ENCODE measurements around the gene ELMOD3.
"Not testable (repeated sequence)": the region's sequence is repeated elsewhere in the genome, so short reads cannot be mapped to it uniquely, and the experiment has no call there.

The ELMOD3 gene

DNA sequence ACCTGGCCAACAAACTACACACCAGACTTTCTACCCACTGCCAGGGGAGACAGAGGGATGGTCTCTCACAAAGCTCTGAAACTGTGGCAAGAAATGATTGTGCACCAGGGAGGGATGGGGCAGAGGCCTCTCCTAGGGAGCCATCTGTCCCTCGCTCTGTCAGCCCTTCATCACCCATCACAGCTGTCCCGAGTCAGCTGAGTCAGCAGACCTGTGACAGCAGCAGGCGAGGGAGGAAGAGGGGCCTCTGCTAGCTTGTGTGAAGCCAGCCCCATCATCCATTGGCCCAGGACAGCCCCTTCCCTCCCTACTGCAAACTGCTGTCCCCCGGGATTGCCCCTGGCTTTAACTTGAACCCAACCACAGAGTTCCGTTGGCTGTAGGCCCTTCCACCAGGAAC is 69.0 kb downstream of the ELMOD3 start:
- DNase-seq (ENCODE audit: low read depth in 2 of 2), result no peak

DNA sequence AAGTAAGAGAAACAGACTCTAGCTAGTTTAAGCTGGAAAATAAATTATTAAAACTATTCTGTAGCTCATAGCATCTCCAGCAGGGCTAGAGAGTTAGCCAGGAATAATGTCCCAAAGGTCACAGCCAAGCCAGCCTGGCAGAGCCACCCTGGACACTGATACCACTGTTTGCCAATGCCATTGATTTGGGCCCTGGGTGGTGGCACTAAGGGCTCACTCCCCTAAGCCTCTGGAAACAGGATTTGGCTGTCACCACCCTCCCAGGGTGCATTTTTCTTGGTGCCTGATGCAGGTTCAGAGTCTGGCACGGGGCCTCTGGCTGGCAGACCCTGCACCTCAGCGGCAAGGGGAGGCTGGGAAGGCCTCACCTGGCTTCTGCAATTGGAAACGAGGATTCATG is 71.0 kb downstream of the ELMOD3 start:
- DNase-seq (ENCODE audit: low read depth in 2 of 2), result no peak

DNA sequence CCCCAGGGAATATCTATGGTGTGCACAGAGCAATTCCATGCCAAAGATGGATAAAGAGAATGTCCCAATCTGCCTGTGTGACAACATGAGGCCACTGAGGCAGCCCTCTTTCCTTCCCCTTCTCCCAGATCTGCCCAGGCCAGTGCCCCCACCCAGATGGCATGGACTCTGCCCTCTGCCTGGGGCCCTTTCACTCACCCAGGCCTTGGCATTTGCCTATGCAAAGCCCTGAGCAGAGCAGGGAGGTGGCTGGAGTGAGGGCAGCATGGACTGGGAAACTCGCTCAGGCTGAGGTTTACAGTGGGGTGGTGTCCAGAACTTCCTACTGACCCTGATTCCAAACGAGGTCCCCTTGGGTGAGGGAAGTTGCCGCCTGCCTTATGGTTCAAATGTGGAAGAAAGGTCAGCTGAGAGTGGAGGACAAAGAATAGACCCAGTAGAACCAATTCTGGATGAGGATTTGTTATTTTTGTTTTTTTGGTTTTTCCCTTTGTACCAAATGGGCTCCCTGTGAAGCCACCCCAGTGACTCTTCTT is 72.8 kb downstream of the ELMOD3 start:
- DNase-seq (ENCODE audit: low read depth in 2 of 2), result no peak

DNA sequence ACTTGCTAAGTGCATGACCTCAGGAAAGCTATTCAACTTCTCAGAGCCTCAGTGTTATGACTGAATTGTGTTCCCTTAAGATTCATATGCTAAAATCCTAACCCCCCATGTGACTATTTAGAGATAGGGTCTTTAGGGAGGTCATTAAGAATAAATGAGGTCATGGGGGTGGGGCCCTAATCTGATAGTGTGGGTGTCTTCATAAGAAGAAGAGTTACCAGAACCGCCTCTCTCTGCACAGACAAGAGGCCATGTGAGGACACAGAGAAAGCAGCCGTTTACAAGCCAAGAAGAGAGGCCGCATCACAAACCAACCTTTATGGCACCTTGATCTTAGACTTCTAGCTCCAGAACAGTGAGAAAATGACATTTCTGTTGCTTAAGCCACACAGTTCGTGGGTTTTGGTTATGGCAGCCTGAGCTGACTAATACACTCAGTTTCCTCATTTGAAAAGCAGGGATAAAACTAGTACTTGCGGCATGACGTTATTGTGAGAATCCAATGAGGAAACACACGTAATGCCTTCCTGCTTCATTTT is 73.8 kb downstream of the ELMOD3 start:
- DNase-seq (ENCODE audit: low read depth in 2 of 2), result no peak

DNA sequence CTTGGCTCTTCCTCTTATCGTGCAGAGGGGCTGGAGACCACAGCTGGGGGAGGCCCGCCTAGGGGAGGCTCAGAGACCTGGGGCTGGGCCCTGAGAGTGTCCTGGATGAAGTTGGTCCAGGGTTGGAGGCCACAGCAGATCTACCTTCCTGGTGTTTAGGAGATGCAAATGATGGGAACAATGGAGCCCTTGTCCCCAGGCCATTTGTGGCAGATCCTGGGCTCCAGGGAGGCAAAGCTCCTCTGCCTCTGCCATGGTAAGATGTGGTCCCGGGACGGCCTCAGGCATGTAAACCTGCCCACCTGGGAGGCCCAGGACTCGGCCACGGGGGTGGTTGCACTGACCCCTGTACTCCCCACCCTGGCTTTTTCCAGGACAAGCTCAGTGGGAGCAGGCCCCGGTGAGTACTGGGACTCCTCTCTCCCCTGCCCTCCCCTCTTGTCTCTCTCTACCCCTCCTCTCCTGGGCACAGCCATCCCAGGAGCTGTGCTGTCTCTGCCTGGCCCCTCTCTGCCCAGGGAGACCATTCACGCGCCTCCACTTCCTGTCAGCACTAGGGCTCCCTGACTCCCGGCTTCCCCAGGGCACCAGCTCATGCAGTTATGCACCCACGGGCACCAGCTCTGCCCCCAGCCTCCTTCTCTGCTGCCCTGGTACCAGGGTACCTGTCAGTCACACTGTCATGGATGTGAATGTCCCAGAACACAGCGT is 74.8 kb downstream of the ELMOD3 start:
- DNase-seq (ENCODE audit: low read depth in 2 of 2), result no peak

DNA sequence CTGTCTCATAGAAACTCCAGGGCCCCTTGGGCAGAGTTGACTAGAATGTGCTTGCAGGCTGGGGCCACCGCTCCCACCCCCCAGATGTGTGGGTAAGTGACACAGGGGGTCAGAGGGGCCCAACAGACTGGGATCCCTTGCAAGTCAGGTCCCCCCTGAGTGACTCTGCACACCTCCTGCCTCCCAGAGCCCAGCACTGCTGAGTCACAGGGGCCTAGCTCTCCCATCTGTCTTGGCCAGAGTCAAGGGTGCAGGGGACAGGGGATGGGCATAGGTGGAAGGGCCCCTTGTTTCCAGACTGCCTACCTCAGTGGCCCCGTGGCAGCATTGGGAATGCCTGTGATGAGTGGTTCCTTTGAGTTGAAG is 75.3 kb downstream of the ELMOD3 start:
- DNase-seq (ENCODE audit: low read depth in 2 of 2), result no peak

DNA sequence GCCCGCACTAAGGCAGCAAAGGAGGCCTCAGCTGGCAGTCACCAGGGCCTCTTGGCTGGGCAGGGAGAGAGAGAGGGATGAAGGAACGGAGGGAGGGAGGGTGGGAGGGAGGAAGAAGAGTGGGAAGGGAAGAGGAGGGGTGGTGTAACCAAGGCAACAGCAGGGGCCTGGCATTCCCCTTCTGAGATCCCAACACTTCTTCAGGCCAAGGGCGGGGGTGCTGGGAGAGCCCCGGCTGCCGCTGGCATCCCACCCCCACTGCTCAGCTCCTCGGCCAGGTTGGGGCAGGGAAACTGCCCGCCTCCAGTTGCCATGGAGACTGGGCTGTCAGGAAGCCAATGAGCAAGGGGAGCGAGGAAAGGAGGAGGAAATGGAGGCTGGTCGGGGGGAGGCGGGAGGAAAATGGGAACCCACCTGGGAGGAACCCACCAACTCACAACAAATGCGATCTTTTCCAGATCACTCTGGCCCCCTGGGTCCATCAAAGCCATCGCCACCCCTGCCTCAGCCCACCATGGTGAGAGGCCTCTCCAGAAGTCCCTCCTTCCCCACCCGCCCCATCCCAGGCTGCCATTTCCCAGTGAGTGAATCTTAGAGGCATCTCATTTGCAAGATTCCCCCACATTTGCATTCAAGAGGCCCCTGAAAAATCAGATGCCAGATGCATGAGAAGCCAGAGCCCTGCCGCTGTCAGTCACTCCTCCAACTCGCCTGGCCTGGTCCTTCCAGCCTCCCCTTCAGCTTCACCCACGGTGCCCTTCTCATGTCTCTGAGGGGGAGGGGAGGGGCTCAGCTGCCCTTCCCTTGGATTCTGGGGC is 76.4 kb downstream of the ELMOD3 start:
- no peak for DNase-seq (ENCODE audit: low read depth in 2 of 2)

DNA sequence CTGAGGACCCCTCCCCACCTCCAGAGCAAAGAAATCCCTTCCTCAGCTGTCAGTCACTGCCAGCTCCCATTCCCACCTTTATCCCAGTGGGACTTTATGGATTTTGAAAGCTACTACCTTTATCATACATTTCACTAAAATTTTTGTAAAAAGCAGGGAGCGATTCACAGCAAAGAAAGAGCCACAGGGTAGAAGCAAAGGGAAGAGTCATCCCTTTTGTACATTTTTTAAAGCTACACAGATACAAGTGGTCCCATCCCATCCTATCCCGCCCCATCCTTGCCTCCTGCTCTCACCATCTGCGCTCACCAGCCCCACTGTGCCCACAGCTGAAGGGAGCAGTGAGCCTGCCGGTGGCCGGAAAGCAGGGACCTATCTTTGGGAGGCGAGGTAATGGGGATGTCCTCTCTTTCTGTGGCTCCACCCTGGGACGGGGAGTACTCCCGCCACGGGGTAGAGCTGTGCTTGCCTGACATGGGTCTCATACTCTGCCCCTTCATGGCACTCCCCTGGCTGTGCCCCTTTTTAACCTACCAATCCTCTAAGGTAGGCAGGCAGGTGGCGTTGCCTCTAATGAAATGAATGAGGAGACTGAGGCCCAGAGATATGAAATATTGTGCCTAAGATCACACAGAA is 77.1 kb downstream of the ELMOD3 start:
- DNase-seq (ENCODE audit: low read depth in 2 of 2), result no peak

DNA sequence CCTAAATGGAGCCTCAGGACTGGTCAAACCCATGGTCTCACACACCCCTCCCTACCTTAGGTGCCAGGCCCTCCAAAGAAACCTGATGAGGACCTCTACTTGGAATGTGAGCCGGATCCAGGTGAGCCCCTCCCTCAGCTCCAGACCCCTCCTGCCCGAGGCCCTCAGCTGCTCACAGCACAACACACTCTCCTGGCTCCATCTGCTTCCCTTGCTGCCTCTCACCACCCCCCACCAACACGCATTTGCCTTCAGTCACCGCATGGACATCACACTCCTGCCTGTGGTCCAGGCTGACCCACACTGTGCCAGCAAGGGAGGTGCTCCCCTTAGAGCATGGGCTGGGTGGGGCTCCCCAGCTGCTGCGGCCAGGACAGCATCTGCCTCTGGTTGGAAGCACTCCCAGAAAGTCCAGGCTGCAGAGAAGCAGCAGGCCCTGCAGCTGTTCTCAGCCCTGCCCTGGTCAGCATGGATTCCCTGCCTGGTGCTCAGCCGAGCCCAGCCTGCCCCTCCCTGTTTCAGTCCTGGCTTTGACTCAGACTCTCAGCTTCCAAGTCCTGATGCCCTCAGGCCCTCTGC is 79.0 kb downstream of the ELMOD3 start:
- no peak for DNase-seq (ENCODE audit: low read depth in 2 of 2)

DNA sequence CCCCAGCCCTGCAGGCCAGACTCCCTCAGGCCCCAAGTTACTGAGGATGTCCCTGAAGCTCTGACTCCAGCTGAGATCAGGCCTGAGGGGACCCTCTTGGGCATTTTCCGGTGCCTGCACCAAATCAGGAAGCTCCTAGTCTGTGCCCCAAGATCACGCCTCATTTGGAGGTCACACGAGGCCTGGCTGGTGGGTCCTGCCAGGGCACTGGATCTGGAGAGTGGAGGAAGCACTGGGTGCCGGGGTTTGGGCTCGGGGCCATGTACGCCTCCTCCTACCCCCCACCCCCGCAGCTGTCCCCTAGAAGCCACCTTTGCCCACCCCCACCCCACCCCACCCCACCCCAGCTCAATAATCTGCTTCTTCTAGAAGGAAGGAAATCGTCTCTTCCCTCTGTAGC is 80.1 kb downstream of the ELMOD3 start:
- no peak for DNase-seq (ENCODE audit: low read depth in 2 of 2)

DNA sequence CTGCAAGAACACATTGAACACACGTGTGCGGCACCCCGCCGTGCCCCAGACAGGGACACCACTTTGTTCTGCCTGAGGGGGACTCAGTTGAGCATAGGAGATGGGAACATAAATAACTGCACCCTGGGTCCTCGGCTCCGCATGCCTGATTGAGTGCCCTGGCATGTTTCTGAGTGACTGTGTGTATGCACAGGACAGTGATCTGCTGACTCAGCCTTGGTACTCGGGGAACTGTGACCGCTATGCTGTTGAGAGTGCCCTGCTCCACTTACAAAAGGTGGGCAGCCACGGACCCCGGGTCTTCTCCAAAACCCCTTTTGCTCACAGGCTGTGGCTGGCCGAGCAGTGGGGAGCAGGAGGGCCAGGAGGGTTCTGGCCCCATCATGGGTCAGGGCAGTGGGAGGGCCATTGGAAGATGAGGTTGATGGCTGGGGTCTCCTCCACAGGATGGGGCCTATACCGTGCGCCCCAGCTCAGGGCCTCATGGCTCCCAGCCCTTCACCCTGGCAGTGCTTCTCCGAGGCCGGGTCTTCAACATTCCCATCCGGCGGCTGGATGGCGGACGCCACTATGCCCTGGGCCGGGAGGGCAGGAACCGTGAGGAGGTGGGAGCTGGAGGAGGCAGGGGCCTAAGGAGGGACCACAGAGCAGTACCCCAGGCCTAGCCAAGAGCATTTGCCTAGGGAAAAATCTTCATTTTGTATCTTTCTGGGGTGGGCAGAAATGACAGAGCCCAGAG is 80.8 kb downstream of the ELMOD3 start:
- no peak for DNase-seq (ENCODE audit: low read depth in 2 of 2)

DNA sequence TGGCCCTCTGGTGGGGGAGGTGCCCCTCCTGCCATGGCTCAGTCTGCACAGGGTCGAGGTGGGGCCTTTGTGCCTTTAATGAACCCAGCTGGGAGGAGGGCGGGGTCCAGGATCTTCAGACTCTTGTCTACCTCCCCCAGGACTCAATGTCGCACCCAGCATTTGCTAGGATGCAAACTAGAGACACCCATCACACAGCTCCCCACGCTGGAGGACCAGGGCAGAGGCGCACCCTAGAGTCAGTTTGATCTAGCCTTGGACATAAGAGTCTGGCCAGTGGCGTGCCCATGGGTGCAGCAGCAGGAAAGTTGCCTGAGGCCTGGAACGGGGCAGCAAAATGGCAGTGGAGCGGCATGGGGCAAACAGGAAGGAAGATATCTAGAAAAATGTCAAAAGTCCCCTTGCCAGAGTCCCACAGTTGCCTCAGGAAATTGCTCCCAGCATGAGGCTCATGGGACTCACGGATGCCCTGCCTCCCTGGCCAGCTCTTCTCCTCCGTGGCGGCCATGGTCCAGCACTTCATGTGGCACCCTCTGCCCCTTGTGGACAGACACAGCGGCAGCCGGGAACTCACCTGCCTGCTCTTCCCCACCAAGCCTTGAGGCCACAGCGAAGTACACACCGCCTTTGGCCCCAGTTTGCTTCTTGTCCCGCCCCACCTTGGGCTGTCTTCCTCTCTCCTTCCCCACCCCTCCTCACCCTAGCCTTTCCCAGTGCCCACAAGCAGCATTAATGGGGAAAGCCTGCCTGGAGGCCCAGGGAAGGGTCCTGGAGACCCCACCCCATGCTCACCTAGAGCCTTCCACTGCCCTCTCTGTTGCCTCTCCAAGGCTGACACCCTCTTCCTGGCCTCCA is 81.6 kb downstream of the ELMOD3 start:
- DNase-seq (ENCODE audit: low read depth in 2 of 2), result no peak

DNA sequence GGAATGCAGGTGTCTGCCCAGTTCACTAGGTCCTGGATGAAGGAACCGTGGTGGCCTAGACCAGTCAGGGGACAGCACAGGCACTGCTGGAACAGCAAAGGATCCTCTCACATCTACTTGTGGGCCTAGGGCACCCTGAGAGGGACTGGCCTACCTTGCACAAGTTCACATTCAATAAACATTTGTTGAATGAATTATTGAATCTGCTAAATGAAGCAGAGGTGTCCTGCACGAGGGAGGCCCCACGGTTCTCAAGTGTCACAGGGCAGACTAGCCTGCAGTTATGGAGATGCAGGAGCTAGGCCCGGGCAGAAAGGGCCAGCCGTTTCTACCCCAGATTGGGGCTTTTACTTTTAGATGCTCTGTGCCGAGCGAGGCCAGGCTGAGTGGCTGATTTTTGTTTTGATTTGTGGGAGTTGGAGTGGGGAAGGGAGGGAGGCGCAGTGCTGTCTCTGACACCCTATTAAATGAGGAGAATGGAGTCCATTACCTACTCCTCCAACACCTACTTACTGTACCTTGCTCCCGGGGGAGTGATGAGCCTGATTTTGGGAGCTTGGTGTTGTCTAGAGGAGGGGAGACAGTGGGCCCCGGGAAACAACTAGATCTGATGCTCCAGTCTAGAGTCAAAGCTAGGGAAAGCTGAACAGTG is 82.4 kb downstream of the ELMOD3 start:
- no peak for DNase-seq (ENCODE audit: low read depth in 2 of 2)

DNA sequence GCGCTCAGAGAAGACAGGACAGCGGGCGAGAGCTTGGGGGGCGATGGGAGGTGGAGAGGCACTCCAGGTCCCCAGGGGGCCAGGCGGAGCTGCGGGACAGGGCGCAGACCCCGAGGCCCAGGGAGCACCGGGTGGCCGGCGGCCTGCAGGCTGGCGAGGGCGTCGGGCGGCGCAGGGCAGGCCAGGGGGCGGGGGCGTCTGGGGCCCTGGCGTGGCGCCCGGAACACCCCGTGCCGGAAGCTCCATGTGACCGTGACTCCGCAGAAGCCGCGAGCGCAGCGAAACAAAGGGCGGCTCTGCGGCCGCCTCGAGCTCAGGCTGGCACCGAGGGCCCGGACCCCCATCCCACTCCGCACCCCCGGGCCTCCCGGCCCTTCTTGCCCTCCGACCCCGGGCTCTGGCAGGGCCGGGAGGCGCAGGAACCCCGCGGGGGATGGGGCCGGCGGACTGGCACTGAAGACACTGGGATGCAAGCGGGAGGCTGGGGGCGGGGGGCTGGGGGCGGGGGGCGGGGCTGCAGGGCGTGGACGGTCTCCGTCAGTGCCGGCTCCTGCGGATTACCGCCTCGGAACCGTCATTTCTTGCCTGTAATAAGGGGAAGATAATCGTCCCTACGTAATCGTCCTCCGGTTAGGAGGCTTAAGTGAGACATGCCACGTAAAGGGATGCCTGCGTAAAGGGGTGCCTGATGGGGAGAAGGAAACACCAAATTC is 83.1 kb downstream of the ELMOD3 start:
- no peak for DNase-seq (ENCODE audit: low read depth in 2 of 2)

DNA sequence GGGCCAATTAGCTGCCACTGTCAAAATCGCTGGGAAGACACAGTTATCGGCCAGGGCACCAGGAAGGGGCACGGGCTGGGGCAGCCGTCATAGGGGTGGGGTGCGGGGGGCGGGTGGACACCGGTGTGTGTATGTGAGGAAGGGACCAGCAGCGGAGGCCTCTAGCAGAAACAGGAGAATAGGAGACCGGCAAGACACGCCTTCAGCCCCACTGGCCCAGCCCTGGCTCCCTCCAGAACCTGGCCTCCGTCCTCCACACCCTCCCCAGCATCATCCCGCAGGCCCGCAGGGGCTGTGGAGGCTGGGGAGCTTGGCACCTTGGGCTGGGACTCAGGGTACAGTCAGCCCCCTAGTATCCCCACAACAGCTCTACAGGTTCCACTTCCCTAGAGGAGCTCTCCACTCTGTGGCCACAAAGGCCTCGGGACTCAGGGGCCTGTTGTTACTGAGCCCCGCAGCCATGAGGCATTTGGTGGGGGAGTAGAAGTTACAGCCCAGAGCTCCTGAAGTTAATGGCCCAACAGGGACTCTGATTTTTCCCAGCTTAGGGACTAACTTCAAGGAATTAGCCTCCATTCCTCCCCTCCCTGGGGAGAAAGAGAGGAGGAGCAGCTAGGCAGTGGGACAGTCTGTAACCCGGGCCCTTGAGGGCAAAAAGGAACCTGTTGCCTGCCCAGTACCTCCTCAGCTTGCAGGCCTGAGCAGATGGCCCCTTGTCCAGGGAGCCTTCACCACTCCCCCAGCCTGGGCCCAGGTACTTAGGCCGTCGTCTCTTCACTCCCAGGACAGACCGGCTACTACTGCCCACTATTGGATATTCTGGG is 83.8 kb downstream of the ELMOD3 start:
- no peak for DNase-seq (ENCODE audit: low read depth in 2 of 2)

DNA sequence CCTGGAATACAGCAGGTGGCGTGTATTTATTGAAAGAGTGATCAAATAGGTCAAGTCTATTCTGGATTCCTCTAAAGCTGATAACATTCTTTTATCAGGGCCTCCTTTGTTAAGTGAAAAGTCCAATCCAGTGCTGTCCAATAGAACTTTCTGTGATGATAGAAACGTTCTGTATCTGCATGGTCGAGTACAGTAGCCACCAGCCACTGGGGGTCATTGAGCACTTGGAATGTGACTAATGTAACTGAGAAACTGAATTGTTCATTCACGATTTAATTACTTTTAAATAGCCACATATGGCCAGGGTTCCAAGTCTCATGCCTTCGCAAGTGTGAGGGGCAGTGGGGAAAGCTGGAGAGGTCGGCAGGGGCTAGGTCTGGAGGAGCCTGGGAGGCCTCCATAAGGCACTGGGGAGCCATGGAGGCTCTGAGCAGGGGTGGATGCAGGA is 84.5 kb downstream of the ELMOD3 start:
- DNase-seq (ENCODE audit: low read depth in 2 of 2), result no peak

DNA sequence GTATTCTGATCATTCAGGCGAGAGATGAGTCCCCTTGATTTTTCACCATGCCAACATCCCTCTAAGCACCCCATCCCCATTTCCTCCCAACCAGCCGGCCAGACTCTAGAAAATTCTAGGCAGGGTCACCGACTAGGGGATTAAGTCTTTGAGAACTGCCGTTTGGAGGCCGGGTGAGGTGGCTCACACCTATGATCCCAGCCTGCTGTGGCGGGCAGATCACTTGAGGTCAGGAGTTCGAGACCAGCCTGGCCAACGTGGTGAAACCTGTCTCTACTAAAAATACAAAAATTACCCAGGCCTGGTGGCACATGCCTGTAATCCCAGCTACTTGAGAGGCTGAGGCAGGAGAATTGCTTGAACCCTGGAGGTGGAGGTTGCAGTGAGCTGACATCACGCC is 85.0 kb downstream of the ELMOD3 start:
- not testable (repeated sequence) for DNase-seq (ENCODE audit: low read depth in 2 of 2)

DNA sequence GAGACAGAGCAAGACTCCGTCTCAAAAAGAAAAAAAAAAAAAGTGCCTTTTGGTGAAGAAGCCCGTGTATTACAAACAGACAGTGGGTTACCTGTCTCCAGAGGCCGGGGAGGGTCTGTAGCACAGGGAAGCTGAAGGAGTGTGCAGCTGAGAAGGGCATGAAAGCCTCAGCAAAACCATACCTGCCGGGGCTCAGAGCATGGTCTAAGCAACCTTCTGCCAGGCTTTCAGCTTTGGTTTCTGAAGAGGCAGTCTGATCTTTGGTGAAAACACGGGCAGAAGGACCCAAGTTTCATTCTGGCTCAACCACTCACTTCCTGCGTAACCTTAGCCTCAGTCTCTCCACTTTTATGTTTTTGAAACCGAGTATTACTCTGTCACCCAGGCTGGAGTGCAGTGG is 85.4 kb downstream of the ELMOD3 start:
- DNase-seq (ENCODE audit: low read depth in 2 of 2), result no peak
